LNCaP clone FGC (cell line): ENCODE measurements around the gene CEP192.
A peak's percentile ranks its signal among the peaks of the same experiment; 100 is the strongest.

Experiments used
- DNase-seq: peaks from one replicate; pipeline ENCODE4 v3.0.0-alpha.2; 2011; ENCODE audit warnings: low read depth
- H3K4me3 ChIP-seq: 2 replicates; pipeline ENCODE4 v1.5.1; 2011; ENCODE audit warnings: mild to moderate bottlenecking, low read depth, low read length, control low read depth
- TF ChIP-seq, protein P1 (sequence below): IDR thresholded peaks from 2 replicates; pipeline ENCODE4 v1.5.1; 2012; ENCODE audit warnings: mild to moderate bottlenecking; ENCODE audit not compliant: control insufficient read depth, insufficient read depth; ENCODE audit errors: extremely low read depth

Gene CEP192

GRCh38 chr18:13138420-13139139 is 147.4 kb downstream of the CEP192 start:
- DNase-seq, result no peak
- H3K4me3 ChIP-seq, result no peak overlapping the region

DNA sequence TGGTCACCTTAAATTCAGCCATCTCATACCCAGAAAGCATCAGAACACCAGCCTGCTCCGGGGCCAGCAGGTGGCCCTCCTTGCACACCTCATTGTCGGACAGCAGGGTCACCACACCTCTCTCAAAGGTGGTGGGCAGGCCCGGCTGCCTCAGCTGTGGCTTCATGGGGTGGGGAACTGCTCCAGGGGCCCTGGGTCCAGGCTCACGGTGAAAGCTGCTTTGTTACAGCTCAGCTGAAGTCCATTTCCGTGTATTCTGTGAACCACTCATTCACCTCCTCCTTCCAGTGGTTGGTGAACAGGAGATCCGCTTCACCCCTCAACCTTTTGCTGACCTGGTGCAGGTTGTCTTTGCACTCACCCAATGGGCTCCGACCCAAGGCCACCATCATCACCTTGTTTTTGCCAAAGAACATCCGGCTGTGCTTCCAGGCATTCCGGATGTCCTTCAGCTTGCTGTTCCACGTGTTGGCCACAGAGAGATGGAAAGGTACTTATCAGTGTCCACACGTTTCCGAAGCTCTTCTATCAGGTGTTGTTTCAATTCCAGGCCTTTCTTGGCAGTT is 148.8 kb downstream of the CEP192 start:
- TF ChIP-seq, protein P1, sequence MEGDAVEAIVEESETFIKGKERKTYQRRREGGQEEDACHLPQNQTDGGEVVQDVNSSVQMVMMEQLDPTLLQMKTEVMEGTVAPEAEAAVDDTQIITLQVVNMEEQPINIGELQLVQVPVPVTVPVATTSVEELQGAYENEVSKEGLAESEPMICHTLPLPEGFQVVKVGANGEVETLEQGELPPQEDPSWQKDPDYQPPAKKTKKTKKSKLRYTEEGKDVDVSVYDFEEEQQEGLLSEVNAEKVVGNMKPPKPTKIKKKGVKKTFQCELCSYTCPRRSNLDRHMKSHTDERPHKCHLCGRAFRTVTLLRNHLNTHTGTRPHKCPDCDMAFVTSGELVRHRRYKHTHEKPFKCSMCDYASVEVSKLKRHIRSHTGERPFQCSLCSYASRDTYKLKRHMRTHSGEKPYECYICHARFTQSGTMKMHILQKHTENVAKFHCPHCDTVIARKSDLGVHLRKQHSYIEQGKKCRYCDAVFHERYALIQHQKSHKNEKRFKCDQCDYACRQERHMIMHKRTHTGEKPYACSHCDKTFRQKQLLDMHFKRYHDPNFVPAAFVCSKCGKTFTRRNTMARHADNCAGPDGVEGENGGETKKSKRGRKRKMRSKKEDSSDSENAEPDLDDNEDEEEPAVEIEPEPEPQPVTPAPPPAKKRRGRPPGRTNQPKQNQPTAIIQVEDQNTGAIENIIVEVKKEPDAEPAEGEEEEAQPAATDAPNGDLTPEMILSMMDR, result peak; percentile 40; the same call in 1 of the 2 replicates
- no peak for DNase-seq
- no peak overlapping the region for H3K4me3 ChIP-seq

More at GRCh38 chr18:13138420-13139139, 147.4 kb downstream of the CEP192 start:
- TF ChIP-seq, protein P1, result no peak

- H3K4me3 ChIP-seq, result no peak overlapping the region
- TF ChIP-seq, protein P1, result no peak
- DNase-seq, result no peak
Measured at GRCh38 chr18:13141209-13141608, 150.0 kb downstream of the CEP192 start.

GRCh38 chr18:13145636-13146190 is 154.6 kb downstream of the CEP192 start:
- DNase-seq, result no peak
- TF ChIP-seq, protein P1, result no peak
- no peak overlapping the region for H3K4me3 ChIP-seq

- no peak overlapping the region for H3K4me3 ChIP-seq
- no peak for DNase-seq
- TF ChIP-seq, protein P1, result no peak
Measured at GRCh38 chr18:13147130-13147529, 156.0 kb downstream of the CEP192 start.

DNA sequence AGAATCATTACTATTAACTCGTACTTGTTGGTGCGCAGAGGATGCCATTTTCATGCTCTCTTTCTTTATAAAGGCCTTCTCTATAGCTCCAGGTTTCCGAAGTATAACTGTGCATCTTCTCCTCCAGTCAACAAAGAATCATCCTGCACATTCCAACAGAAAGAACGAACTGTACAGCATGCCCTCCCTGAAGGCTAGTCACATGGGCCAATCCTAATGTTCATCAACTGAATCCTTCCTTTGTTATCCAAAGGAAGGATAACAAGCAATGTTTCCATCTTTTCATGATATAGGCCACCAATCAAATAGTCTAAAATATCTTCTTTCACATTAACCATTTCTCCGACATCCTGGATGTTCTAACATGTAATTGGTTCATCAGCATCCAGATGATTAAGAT is 160.5 kb downstream of the CEP192 start:
- no peak for DNase-seq
- TF ChIP-seq, protein P1, result no peak
- H3K4me3 ChIP-seq, result no peak overlapping the region
